HepG2 (cell line): ENCODE results near the gene SLC35D2. TPM values are rescaled to one million over a fixed set of nuclear protein-coding genes. Genes with fewer than 3 reads are reported as not detected.

Experiments used
- ATAC-seq: fragments of 200-7000 bp; cut with Tn5 transposase; 3 replicates; pipeline ENCODE4 v1.9.1; 2020; ENCODE audit warnings: mild to moderate bottlenecking, moderate library complexity
- BruUV-seq: library from RNA; stranded (reverse); fragments of 400-500 nt; replicated peaks from 2 replicates; lab custom pipeline; 2021; lab: Mats Ljungman, UMichigan
- CTCF ChIA-PET: fragments of 300-600 bp; formaldehyde crosslinking; extraction: SDS; loops from one replicate; lab custom pipeline; 2021; ENCODE audit warnings: low total read pairs, inconsistent platforms, low intra/inter-chr PET ratio; lab: Yijun Ruan, JAX
- POLR2A ChIA-PET: fragments of 350-600 bp; sonication (Branson Sonifier 250); formaldehyde crosslinking; loops from one replicate; lab custom pipeline; 2020; ENCODE audit warnings: antibody characterized with exemption, inconsistent platforms; lab: Yijun Ruan, JAX
- DNase-seq: peaks from one replicate; pipeline ENCODE4 v3.0.0-alpha.2; 2015; ENCODE audit warnings: low spot score
- FAIRE-seq: peaks from 3 replicates; lab custom pipeline; 2011; peaks lifted over from hg19 to GRCh38; lab: Jason Lieb, UNC
- H2AFZ ChIP-seq: one replicate; pipeline ENCODE4 v1.6.1; 2011; ENCODE audit warnings: low read length, inconsistent platforms
- H3K27ac ChIP-seq: fragments of 300-600 bp; 3 replicates; pipeline ENCODE4 v1.8.0; 2011; ENCODE audit warnings: mixed run types, mild to moderate bottlenecking, mixed read lengths, low read length, inconsistent platforms; ENCODE audit not compliant: insufficient read depth; ENCODE audit errors: extremely low read length
- H3K27me3 ChIP-seq, 2 experiments: fragments of 200-600 bp in 1 of 2; 2 replicates in 1 of 2; 3 replicates in 1 of 2; pipeline versions ENCODE4 v1.6.0 to v1.8.0; 2011; ENCODE audit warnings: low read length in 2 of 2, mild to moderate bottlenecking in 2 of 2, moderate library complexity in 2 of 2, inconsistent platforms in 1 of 2; ENCODE audit not compliant: insufficient read depth in 2 of 2, control insufficient read depth in 1 of 2
- H3K36me3 ChIP-seq, 2 experiments: fragments of 200-600 bp in 1 of 2; replicated peaks in 1 of 2; 2 replicates in 1 of 2; 3 replicates in 1 of 2; pipeline versions ENCODE4 v1.5.1 to v1.8.0; 2011; ENCODE audit warnings: low read length in 2 of 2, inconsistent platforms in 1 of 2; ENCODE audit not compliant: insufficient read depth in 2 of 2, control insufficient read depth in 1 of 2
- H3K4me1 ChIP-seq: 2 replicates; pipeline ENCODE4 v1.5.1; 2012; ENCODE audit warnings: low read length, inconsistent platforms; ENCODE audit not compliant: insufficient read depth
- H3K4me2 ChIP-seq: 2 replicates; pipeline ENCODE4 v1.6.0; 2011; ENCODE audit warnings: low read depth, low read length, inconsistent platforms
- H3K4me3 ChIP-seq, 3 experiments: fragments of 200-600 bp in 1 of 3; sonication (generic), shearing (Covaris generic) in 1 of 3; replicated peaks in 1 of 3; 2 replicates each; pipeline ENCODE4 v1.5.1; 2011 to 2016; ENCODE audit warnings: low read length in 3 of 3, inconsistent platforms in 2 of 3, low read depth in 2 of 3, mild to moderate bottlenecking in 2 of 3, control low read depth in 1 of 3, mixed read lengths in 1 of 3; ENCODE audit not compliant: insufficient read depth in 1 of 3
- H3K79me2 ChIP-seq: one replicate; pipeline ENCODE4 v1.6.1; 2011; ENCODE audit warnings: low read length, inconsistent platforms; ENCODE audit not compliant: insufficient read depth
- H3K9ac ChIP-seq: 2 replicates; pipeline ENCODE4 v1.6.0; 2011; ENCODE audit warnings: mild to moderate bottlenecking, low read depth, low read length, inconsistent platforms; ENCODE audit not compliant: insufficient read depth
- H3K9me3 ChIP-seq: 2 replicates; pipeline ENCODE4 v1.5.1; 2012; ENCODE audit warnings: mild to moderate bottlenecking, low read length
- H4K20me1 ChIP-seq: 2 replicates; pipeline ENCODE4 v1.6.0; 2011; ENCODE audit warnings: inconsistent platforms, mild to moderate bottlenecking, low read length, moderate library complexity; ENCODE audit not compliant: insufficient read depth
- MAFF ChIP-seq: IDR thresholded peaks from 2 replicates; pipeline ENCODE4 v1.6.1; 2011; ENCODE audit warnings: low read depth, low read length, improper control_type of control experiment
- MAFK ChIP-seq, 2 experiments: IDR thresholded peaks in 1 of 2; conservative IDR thresholded peaks in 1 of 2; 2 replicates each; pipeline ENCODE4 v1.6.1; 2011; ENCODE audit warnings: improper control_type of control experiment in 2 of 2, low read length in 2 of 2
- PHB2 ChIP-seq: fragments of 450-650 bp; IDR thresholded peaks from 2 replicates; pipeline ENCODE4 v1.6.1; 2018; ENCODE audit not compliant: partially characterized antibody
- POLR2A ChIP-seq, 2 experiments: IDR thresholded peaks; 2 replicates each; pipeline ENCODE4 v1.6.1; 2011; ENCODE audit warnings: low read depth in 2 of 2, low read length in 2 of 2, mild to moderate bottlenecking in 1 of 2, moderate library complexity in 1 of 2; ENCODE audit not compliant: insufficient read depth in 1 of 2
- ZNF121 ChIP-seq: sonication (generic); formaldehyde crosslinking; IDR thresholded peaks from 2 replicates; pipeline ENCODE4 v1.5.0; 2020; ENCODE audit warnings: mild to moderate bottlenecking, missing genetic modification reagents
- ZNF605 ChIP-seq: sonication (generic); formaldehyde crosslinking; IDR thresholded peaks from 2 replicates; pipeline ENCODE4 v1.8.0; 2022; ENCODE audit warnings: mild to moderate bottlenecking, missing genetic modification reagents
- ZNF781 ChIP-seq: sonication (generic); formaldehyde crosslinking; IDR thresholded peaks from 2 replicates; pipeline ENCODE4 v1.5.1; 2020; ENCODE audit warnings: borderline replicate concordance, mild to moderate bottlenecking, missing genetic modification reagents; ENCODE audit errors: not compliant biosample characterization
- WGBS: methylation state at CpG from one replicate; pipeline ENCODE4 v1.1.6; 2017; ENCODE audit warnings: low lambda C conversion rate; 5-methylcytosine and 5-hydroxymethylcytosine counted together
- in situ Hi-C: cut with HindIII; loops from 2 replicates; pipeline ENCODE4 v1.10.0; 2017; ENCODE audit warnings: low pct_unique_long_range_greater_than_20kb; ENCODE audit not compliant: extremely low pct_ligation_motif_present
- intact Hi-C: fragments of 100-400 bp; cut with micrococcal nuclease; formaldehyde crosslinking; loops from one replicate; pipeline ENCODE4 v1.10.0; 2022; ENCODE audit not compliant: unreplicated experiment
- polyA plus RNA-seq, 8 experiments: library from polyadenylated mRNA; depleted of rRNA in 3 of 8; stranded (reverse) in 7 of 8; unstranded in 1 of 8; fragments of >200 nt; fragmentation: Illumina TruSeq in 4 of 8; extraction: Trizol in 4 of 8; gene quantifications; 2 replicates each; pipeline versions ENCODE4 v1.2.1 to v1.2.3, GENCODE V29; 2011 to 2016; ENCODE audit warnings: low read depth in 4 of 8, missing spikeins in 1 of 8, mixed read lengths in 1 of 8; ENCODE audit not compliant: insufficient read depth in 1 of 8
- total RNA-seq, 5 experiments: library from RNA; depleted of rRNA; stranded (reverse); fragments of >200 nt; fragmentation: Illumina TruSeq; extraction: Trizol; gene quantifications; 2 replicates each; pipeline ENCODE4 v1.2.3, GENCODE V29; 2016; ENCODE audit warnings: low read depth in 1 of 5
- TF ChIP-seq, protein P1 (sequence below): sonication (generic); formaldehyde crosslinking; IDR thresholded peaks from 2 replicates; pipeline ENCODE4 v1.5.1; 2020; ENCODE audit warnings: mild to moderate bottlenecking, missing genetic modification reagents, borderline replicate concordance
- TF ChIP-seq, protein P2 (sequence below): sonication (generic); formaldehyde crosslinking; IDR thresholded peaks from 2 replicates; pipeline ENCODE4 v1.5.0; 2020; ENCODE audit warnings: mild to moderate bottlenecking, missing genetic modification reagents

The SLC35D2 gene
- total and polyA plus RNA-seq, 2 of the 13 experiments (the other 11 are each of a cell fraction or from before 2014, with no cell fraction given): 96.2 to 103 TPM

DNA sequence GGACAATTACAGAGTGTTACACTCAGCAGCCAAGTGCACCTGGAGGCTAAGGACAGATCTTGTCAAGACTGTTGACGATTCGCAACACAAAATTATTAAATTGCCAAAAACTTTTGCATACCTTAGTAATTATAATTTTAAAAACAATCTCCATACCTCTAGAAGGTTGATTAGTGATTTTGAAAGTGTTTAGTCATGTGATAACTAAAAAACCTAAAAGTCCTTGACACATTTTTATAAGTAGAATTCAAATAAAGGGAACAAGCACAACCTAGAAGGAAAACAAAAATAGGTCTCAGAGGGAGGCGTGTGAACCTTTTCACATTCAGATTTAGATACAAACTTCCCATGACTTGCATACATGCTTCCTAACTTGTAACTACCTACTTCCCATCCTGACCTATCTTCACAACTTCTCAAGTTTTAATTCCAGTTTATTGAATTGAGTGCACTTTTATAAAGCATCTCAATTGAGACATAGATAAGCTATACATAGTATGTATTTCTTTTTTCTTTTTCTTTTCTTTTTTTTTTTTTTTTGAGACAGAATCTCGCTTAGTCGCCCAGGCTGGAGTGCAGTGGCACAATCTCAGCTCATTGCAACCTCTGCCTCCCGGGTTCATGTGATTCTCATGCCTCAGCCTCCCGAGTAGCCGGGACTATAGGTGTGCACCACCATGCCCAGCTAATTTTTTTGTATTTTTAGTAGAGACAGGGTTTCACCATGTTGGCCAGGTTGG is 28.8 kb upstream of the SLC35D2 start:
- ATAC-seq (no peak), DNase-seq (no peak), FAIRE-seq (no peak)
- no TSS peak for BruUV-seq
- H2AFZ ChIP-seq: no peak overlapping the region
- no peaks in the 10 kb centered on the region; a peak in 1 of 5 replicates for H3K27me3 ChIP-seq
- H3K79me2 ChIP-seq: peaks cover 82% of the 10 kb centered on the region
- in situ Hi-C loops: no loop called here
- POLR2A ChIA-PET: no interaction called here
- no peak overlapping the region for H3K4me2 ChIP-seq
- peaks cover 69% of the 10 kb centered on the region for H3K4me1 ChIP-seq
- no peaks in the 10 kb centered on the region for H3K9me3 ChIP-seq
- no peaks in the 10 kb centered on the region; the same call in 1 of the 2 replicates for H4K20me1 ChIP-seq
- TF ChIP-seq ZNF781 (CRISPR knock-in tag): no peak
- 0 out of 4 replicates have a peak, but pooled peaks of 1 of the 2 experiments have one; percentile 24 for TF ChIP-seq POLR2A (IDR thresholded peaks at IDR 0.05; ENCODE audit: insufficient read depth in 1 of 2, low read depth in 2 of 2, low read length in 2 of 2)
- TF ChIP-seq, protein P1, sequence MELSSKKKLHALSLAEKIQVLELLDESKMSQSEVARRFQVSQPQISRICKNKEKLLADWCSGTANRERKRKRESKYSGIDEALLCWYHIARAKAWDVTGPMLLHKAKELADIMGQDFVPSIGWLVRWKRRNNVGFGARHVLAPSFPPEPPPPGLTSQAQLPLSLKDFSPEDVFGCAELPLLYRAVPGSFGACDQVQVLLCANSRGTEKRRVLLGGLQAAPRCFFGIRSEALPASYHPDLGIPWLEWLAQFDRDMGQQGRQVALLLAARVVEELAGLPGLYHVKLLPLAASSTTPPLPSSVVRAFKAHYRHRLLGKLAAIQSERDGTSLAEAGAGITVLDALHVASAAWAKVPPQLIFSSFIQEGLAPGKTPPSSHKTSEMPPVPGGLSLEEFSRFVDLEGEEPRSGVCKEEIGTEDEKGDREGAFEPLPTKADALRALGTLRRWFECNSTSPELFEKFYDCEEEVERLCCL (CRISPR knock-in tag): no peak
- TF ChIP-seq, all 625 proteins: peak for 1
- Histone ChIP-seq H3K4me3 (no peak overlapping the region), H3K36me3 (no peaks in the 10 kb centered on the region), H3K9ac (no peak overlapping the region), H3K27ac (no peak overlapping the region)
- CTCF ChIA-PET: no interaction called here
- intact Hi-C loops: no loop called here
- WGBS: 90% methylated on average over 8 of the region's 8 CpGs

DNA sequence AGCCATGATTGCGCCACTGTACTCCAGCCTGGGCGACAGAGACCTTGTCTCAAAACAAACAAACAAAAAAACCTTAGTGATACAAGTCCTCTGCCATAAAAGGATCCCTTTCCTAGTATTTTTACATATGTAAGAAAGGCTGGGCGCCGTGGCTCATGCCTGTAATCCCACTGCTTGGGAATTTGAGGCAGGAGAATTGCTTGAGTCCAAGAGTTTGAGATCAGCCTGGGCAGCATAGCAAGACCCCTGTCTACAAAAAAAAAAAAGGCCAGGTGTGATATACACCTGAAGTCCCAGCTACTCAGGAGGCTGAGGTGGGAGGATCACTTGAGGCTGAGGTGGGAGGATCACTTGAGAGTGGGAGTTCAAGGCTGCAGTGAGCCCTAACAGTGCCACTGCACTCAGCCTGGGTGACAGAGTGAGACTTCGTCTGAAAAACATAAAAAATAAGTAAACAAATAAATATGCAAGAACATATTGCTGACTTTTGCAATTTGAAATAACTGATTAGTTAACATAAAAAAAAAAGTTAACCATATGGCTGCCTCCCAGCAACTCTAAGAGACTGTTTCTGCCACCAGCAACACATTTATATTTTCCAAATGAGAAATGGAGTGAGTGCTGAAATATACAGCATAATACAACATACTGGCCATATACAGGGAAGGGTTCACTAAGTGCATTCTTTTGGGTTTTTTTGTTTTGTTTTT is 27.8 kb upstream of the SLC35D2 start:
- H3K27ac ChIP-seq: no peak overlapping the region
- in situ Hi-C loops: no loop called here
- H3K4me3 ChIP-seq: no peak overlapping the region
- CTCF ChIA-PET: no interaction called here
- H3K36me3 ChIP-seq: no peaks in the 10 kb centered on the region
- ATAC-seq: no peak
- WGBS: 90% methylated on average over 5 of the region's 5 CpGs
- H3K4me2 ChIP-seq: no peak overlapping the region
- no peak for FAIRE-seq
- no peaks in the 10 kb centered on the region for H3K9me3 ChIP-seq
- peaks cover 81% of the 10 kb centered on the region for H3K79me2 ChIP-seq
- peaks cover 69% of the 10 kb centered on the region for H3K4me1 ChIP-seq
- H3K9ac ChIP-seq: no peak overlapping the region
- DNase-seq: no peak
- POLR2A ChIA-PET: interaction anchor here (0.9 kb wide), 1 partner anchor 29 kb away, joined by 3 read pairs; no protein-coding TSS in a partner anchor
- BruUV-seq: no TSS peak
- no peaks in the 10 kb centered on the region for H3K27me3 ChIP-seq
- no peaks in the 10 kb centered on the region; the same call in 1 of the 2 replicates for H4K20me1 ChIP-seq
- no peak overlapping the region for H2AFZ ChIP-seq
- intact Hi-C loops: no loop called here
- peak; percentile 7 to 64; a peak in 2 of 4 replicates for TF ChIP-seq MAFK (conservative IDR thresholded peaks at IDR 0.05 in 1 of 2, IDR thresholded peaks at IDR 0.05 in 1 of 2; ENCODE audit: low read length in 2 of 2)
- peak; percentile 56 for TF ChIP-seq MAFF
- TF ChIP-seq, protein P2, sequence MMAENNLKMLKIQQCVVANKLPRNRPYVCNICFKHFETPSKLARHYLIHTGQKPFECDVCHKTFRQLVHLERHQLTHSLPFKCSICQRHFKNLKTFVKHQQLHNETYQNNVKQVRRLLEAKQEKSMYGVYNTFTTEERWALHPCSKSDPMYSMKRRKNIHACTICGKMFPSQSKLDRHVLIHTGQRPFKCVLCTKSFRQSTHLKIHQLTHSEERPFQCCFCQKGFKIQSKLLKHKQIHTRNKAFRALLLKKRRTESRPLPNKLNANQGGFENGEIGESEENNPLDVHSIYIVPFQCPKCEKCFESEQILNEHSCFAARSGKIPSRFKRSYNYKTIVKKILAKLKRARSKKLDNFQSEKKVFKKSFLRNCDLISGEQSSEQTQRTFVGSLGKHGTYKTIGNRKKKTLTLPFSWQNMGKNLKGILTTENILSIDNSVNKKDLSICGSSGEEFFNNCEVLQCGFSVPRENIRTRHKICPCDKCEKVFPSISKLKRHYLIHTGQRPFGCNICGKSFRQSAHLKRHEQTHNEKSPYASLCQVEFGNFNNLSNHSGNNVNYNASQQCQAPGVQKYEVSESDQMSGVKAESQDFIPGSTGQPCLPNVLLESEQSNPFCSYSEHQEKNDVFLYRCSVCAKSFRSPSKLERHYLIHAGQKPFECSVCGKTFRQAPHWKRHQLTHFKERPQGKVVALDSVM: peak; percentile 58
- peak; percentile 92 for TF ChIP-seq ZNF121 (CRISPR knock-in tag)
- no peak for TF ChIP-seq PHB2
- TF ChIP-seq ZNF605: no peak
